ENCODE measurements around the gene SLC3A2. TPM values are rescaled to one million over a fixed set of nuclear protein-coding genes. Genes with fewer than 3 reads are reported as not detected.

Gene SLC3A2
- total and polyA plus RNA-seq, 2 of the 13 experiments (the other 11 are each of a cell fraction or from before 2014, with no cell fraction given): 213 to 226 TPM

- H3K4me2 ChIP-seq (ENCODE audit: low read depth, low read length): peak overlapping the region; percentile 99
- H3K36me3 ChIP-seq (replicated peaks in 1 of 2; ENCODE audit: control insufficient read depth in 1 of 2, insufficient read depth in 2 of 2, low read length in 2 of 2): peaks cover 11 to 33% of the 10 kb centered on the region in 2 experiments
- H3K4me1 ChIP-seq (ENCODE audit: insufficient read depth, low read length): peaks cover 75% of the 10 kb centered on the region
- no peaks in the 10 kb centered on the region for H3K9me3 ChIP-seq (ENCODE audit: low read length)
- intact Hi-C loops (cut with micrococcal nuclease; ENCODE audit: unreplicated experiment): loop anchor here (1.0 kb wide), 1 partner anchor 29 kb away; no protein-coding TSS in a partner anchor
- POLR2A ChIA-PET: interaction anchor here (0.7 to 9.4 kb wide), 27 partner anchors 10 to 263 kb away, joined by 3 to 362 read pairs (median 10); partner anchors contain the start of genes C11orf98, CSKMT, GANAB and HNRNPUL2
- WGBS (ENCODE audit: low lambda C conversion rate): 2% methylated on average over 15 of the region's 15 CpGs
- BruUV-seq (replicated peaks): TSS peak; percentile 69
- no peak overlapping the region for H2AFZ ChIP-seq (ENCODE audit: low read length)
- DNase-seq (ENCODE audit: low spot score) (no peak), ATAC-seq (no peak), FAIRE-seq (no peak)
- peaks cover 59% of the 10 kb centered on the region for H3K79me2 ChIP-seq (ENCODE audit: insufficient read depth, low read length)
- peak overlapping the region; percentile 99 for H3K9ac ChIP-seq (ENCODE audit: insufficient read depth, low read depth, low read length)
- in situ Hi-C loops (cut with HindIII; ENCODE audit: extremely low pct_ligation_motif_present, low pct_unique_long_range_greater_than_20kb): no loop called here
- peaks cover 37% of the 10 kb centered on the region for H4K20me1 ChIP-seq (ENCODE audit: insufficient read depth, low read length)
- peak overlapping the region; percentile 86 to 96 (median 94) for H3K4me3 ChIP-seq (replicated peaks in 1 of 3; ENCODE audit: insufficient read depth in 1 of 3, low read depth in 2 of 3, low read length in 3 of 3)
- CTCF ChIA-PET (ENCODE audit: low intra/inter-chr PET ratio, low total read pairs): no interaction called here
- H3K27me3 ChIP-seq (ENCODE audit: control insufficient read depth in 1 of 2, insufficient read depth in 2 of 2, low read length in 2 of 2): no peaks in the 10 kb centered on the region; a peak in 1 of 5 replicates
- peak overlapping the region; percentile 90 for H3K27ac ChIP-seq (ENCODE audit: extremely low read length, insufficient read depth, low read length)
- TF ChIP-seq FOXC1 (CRISPR knock-in tag; IDR thresholded peaks at IDR 0.05; ENCODE audit: borderline replicate concordance): no peak
- TF ChIP-seq, protein P1, sequence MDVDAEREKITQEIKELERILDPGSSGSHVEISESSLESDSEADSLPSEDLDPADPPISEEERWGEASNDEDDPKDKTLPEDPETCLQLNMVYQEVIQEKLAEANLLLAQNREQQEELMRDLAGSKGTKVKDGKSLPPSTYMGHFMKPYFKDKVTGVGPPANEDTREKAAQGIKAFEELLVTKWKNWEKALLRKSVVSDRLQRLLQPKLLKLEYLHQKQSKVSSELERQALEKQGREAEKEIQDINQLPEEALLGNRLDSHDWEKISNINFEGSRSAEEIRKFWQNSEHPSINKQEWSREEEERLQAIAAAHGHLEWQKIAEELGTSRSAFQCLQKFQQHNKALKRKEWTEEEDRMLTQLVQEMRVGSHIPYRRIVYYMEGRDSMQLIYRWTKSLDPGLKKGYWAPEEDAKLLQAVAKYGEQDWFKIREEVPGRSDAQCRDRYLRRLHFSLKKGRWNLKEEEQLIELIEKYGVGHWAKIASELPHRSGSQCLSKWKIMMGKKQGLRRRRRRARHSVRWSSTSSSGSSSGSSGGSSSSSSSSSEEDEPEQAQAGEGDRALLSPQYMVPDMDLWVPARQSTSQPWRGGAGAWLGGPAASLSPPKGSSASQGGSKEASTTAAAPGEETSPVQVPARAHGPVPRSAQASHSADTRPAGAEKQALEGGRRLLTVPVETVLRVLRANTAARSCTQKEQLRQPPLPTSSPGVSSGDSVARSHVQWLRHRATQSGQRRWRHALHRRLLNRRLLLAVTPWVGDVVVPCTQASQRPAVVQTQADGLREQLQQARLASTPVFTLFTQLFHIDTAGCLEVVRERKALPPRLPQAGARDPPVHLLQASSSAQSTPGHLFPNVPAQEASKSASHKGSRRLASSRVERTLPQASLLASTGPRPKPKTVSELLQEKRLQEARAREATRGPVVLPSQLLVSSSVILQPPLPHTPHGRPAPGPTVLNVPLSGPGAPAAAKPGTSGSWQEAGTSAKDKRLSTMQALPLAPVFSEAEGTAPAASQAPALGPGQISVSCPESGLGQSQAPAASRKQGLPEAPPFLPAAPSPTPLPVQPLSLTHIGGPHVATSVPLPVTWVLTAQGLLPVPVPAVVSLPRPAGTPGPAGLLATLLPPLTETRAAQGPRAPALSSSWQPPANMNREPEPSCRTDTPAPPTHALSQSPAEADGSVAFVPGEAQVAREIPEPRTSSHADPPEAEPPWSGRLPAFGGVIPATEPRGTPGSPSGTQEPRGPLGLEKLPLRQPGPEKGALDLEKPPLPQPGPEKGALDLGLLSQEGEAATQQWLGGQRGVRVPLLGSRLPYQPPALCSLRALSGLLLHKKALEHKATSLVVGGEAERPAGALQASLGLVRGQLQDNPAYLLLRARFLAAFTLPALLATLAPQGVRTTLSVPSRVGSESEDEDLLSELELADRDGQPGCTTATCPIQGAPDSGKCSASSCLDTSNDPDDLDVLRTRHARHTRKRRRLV (CRISPR knock-in tag; IDR thresholded peaks at IDR 0.05): no peak
- TF ChIP-seq ASH2L (IDR thresholded peaks at IDR 0.05; ENCODE audit: insufficient read length, low read depth, low read length): peak; percentile 10
- TF ChIP-seq, protein P2, sequence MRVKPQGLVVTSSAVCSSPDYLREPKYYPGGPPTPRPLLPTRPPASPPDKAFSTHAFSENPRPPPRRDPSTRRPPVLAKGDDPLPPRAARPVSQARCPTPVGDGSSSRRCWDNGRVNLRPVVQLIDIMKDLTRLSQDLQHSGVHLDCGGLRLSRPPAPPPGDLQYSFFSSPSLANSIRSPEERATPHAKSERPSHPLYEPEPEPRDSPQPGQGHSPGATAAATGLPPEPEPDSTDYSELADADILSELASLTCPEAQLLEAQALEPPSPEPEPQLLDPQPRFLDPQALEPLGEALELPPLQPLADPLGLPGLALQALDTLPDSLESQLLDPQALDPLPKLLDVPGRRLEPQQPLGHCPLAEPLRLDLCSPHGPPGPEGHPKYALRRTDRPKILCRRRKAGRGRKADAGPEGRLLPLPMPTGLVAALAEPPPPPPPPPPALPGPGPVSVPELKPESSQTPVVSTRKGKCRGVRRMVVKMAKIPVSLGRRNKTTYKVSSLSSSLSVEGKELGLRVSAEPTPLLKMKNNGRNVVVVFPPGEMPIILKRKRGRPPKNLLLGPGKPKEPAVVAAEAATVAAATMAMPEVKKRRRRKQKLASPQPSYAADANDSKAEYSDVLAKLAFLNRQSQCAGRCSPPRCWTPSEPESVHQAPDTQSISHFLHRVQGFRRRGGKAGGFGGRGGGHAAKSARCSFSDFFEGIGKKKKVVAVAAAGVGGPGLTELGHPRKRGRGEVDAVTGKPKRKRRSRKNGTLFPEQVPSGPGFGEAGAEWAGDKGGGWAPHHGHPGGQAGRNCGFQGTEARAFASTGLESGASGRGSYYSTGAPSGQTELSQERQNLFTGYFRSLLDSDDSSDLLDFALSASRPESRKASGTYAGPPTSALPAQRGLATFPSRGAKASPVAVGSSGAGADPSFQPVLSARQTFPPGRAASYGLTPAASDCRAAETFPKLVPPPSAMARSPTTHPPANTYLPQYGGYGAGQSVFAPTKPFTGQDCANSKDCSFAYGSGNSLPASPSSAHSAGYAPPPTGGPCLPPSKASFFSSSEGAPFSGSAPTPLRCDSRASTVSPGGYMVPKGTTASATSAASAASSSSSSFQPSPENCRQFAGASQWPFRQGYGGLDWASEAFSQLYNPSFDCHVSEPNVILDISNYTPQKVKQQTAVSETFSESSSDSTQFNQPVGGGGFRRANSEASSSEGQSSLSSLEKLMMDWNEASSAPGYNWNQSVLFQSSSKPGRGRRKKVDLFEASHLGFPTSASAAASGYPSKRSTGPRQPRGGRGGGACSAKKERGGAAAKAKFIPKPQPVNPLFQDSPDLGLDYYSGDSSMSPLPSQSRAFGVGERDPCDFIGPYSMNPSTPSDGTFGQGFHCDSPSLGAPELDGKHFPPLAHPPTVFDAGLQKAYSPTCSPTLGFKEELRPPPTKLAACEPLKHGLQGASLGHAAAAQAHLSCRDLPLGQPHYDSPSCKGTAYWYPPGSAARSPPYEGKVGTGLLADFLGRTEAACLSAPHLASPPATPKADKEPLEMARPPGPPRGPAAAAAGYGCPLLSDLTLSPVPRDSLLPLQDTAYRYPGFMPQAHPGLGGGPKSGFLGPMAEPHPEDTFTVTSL (CRISPR knock-in tag; IDR thresholded peaks at IDR 0.05; ENCODE audit: borderline replicate concordance): no peak
- no peak for TF ChIP-seq RBM39 (IDR thresholded peaks at IDR 0.05; ENCODE audit: low read depth, low read length, poor library complexity, severe bottlenecking)
- TF ChIP-seq SMAD3 (CRISPR knock-in tag; IDR thresholded peaks at IDR 0.05): no peak
- TF ChIP-seq GFI1 (CRISPR knock-in tag; IDR thresholded peaks at IDR 0.05; ENCODE audit: borderline replicate concordance): no peak
- TF ChIP-seq ZNF33B (CRISPR knock-in tag; IDR thresholded peaks at IDR 0.05): 0 out of 2 replicates have a peak, but pooled peaks have one; percentile 8
- peak; percentile 51; the same call in 1 of the 2 replicates for TF ChIP-seq MBD4 (IDR thresholded peaks at IDR 0.05; ENCODE audit: borderline replicate concordance, low read length)
These were observed 25.7 kb upstream of the SLC3A2 start for GRCh38 chr11:62854825-62855570.
